ENCODE measurements around the gene SEMA6A. TPM values are rescaled to one million over a fixed set of nuclear protein-coding genes. Genes with fewer than 3 reads are reported as not detected.

SEMA6A gene
- total RNA-seq, 4 donors from 2014 or later: 37.1 to 121 (median 111) TPM

DNA sequence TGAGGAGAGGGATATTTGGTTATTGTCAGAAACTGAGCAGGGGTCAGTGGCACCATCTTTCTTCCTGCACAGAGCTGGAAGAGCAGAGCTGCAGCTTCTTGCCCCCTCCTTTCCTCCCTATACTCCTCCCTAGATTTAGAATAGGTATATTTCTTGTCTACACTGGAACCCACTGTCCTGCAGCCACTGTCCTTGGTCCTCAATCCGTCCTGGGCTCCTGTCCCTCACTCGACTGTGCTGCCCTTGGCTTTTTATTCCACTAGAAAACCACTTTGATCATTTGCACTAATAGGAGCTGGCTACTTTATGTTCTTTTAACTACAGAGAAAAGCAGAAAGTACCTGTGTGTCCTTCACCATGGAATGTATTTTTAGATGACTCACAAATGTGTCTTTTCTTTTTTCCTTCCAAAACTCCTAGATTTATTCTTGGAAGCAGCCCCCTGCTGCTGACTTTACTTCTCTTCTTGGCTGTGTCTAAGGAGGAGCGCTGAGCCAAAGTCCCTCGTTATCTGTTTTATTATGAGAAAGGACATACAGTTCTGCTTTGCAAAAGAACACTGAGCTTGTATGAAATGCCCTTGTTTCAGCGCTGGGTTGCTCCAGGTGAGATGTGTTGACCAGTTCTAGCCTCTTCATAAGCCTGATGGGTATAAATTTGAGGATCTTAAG lies 150.9 kb downstream of the SEMA6A start:
- H3K4me3 ChIP-seq: no peak overlapping the region
- no peaks in the 10 kb centered on the region for H3K9me3 ChIP-seq
- no peaks in the 10 kb centered on the region for H3K27me3 ChIP-seq
- no peaks in the 10 kb centered on the region for H3K36me3 ChIP-seq
- no peak for DNase-seq
- no peaks in the 10 kb centered on the region for H3K4me1 ChIP-seq
- no peak for TF ChIP-seq POLR2A (IDR thresholded peaks at IDR 0.05)
- TF ChIP-seq, protein P1, sequence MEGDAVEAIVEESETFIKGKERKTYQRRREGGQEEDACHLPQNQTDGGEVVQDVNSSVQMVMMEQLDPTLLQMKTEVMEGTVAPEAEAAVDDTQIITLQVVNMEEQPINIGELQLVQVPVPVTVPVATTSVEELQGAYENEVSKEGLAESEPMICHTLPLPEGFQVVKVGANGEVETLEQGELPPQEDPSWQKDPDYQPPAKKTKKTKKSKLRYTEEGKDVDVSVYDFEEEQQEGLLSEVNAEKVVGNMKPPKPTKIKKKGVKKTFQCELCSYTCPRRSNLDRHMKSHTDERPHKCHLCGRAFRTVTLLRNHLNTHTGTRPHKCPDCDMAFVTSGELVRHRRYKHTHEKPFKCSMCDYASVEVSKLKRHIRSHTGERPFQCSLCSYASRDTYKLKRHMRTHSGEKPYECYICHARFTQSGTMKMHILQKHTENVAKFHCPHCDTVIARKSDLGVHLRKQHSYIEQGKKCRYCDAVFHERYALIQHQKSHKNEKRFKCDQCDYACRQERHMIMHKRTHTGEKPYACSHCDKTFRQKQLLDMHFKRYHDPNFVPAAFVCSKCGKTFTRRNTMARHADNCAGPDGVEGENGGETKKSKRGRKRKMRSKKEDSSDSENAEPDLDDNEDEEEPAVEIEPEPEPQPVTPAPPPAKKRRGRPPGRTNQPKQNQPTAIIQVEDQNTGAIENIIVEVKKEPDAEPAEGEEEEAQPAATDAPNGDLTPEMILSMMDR (IDR thresholded peaks at IDR 0.05): no peak
- H3K27ac ChIP-seq: no peak overlapping the region

GRCh38 chr5:116423141-116423540 lies 151.5 kb downstream of the SEMA6A start:
- H3K9me3 ChIP-seq: no peaks in the 10 kb centered on the region
- no peak for DNase-seq
- no peak for TF ChIP-seq POLR2A (IDR thresholded peaks at IDR 0.05)
- TF ChIP-seq, protein P1 (IDR thresholded peaks at IDR 0.05): no peak
- no peak overlapping the region for H3K4me3 ChIP-seq
- no peaks in the 10 kb centered on the region for H3K36me3 ChIP-seq
- H3K27ac ChIP-seq: no peak overlapping the region
- no peaks in the 10 kb centered on the region for H3K4me1 ChIP-seq
- H3K27me3 ChIP-seq: no peaks in the 10 kb centered on the region

GRCh38 chr5:116421080-116421629 lies 153.5 kb downstream of the SEMA6A start:
- no peak for DNase-seq
- Histone ChIP-seq H3K27me3 (no peaks in the 10 kb centered on the region), H3K4me3 (no peak overlapping the region), H3K27ac (no peak overlapping the region), H3K36me3 (no peaks in the 10 kb centered on the region), H3K4me1 (no peaks in the 10 kb centered on the region), H3K9me3 (no peaks in the 10 kb centered on the region)
- TF ChIP-seq POLR2A (IDR thresholded peaks at IDR 0.05): no peak
- TF ChIP-seq, protein P1 (IDR thresholded peaks at IDR 0.05): no peak

DNA sequence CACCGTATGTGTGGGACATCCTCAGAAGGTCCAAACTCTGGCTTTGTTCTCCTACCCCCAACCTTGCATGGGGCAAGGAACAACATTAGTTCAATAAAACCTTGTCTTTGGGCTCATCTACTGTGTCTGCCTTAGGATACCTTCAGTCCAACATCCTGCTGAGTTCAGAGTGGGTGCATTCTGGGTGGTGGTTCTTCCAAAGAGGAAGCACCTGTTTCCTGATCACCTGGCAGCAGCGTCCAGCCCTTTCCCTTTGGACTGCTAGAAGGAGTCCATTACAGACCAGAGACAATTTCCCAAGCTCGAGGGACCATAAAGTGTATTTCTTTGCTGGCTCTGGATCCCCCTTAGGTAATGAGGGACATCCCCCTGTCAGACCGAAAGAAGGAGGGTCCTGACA lies 154.1 kb downstream of the SEMA6A start:
- H3K27ac ChIP-seq: no peak overlapping the region
- H3K4me3 ChIP-seq: no peak overlapping the region
- DNase-seq: no peak
- H3K27me3 ChIP-seq: no peaks in the 10 kb centered on the region
- no peaks in the 10 kb centered on the region for H3K4me1 ChIP-seq
- no peaks in the 10 kb centered on the region for H3K9me3 ChIP-seq
- no peaks in the 10 kb centered on the region for H3K36me3 ChIP-seq
- TF ChIP-seq, protein P1 (IDR thresholded peaks at IDR 0.05): no peak
- no peak for TF ChIP-seq POLR2A (IDR thresholded peaks at IDR 0.05)

DNA sequence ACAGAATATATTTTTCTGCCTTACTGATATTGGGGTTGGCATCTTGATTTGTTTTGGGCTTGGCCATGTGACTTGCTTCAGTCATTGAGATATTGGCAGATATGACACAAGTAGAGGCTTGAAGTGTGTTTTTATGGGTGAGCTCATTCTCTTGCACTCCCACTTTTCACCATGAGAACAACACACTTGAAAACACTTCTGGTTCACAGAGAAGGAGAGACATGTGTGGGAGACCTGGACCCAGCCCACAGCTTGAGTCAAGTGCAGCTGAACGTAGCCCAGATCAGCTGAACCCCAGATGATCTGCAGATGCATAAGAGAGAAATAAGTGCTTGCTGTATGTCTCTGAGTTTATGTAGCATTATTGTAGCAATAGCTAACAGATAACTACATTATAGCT lies 155.4 kb downstream of the SEMA6A start:
- H3K27ac ChIP-seq: no peak overlapping the region
- H3K9me3 ChIP-seq: no peaks in the 10 kb centered on the region

More for the DNA sequence above, 155.4 kb downstream of the SEMA6A start:
- no peak overlapping the region for H3K4me3 ChIP-seq
- TF ChIP-seq, protein P1 (IDR thresholded peaks at IDR 0.05): no peak
- TF ChIP-seq POLR2A (IDR thresholded peaks at IDR 0.05): no peak
- no peaks in the 10 kb centered on the region for H3K4me1 ChIP-seq
- no peak for DNase-seq
- no peaks in the 10 kb centered on the region for H3K36me3 ChIP-seq
- H3K27me3 ChIP-seq: no peaks in the 10 kb centered on the region

Measured in Peyer's patch (tissue), 4 donors.